ENCODE data around the gene DNM3.

Gene DNM3

GRCh38 chr1:172004671-172005070 is 163.4 kb downstream of the DNM3 start (continued):
- no peak for TF ChIP-seq CSRNP3 (CRISPR knock-in tag; IDR thresholded peaks at IDR 0.05)
- no peak for TF ChIP-seq SNAI2 (CRISPR knock-in tag; IDR thresholded peaks at IDR 0.05)
- TF ChIP-seq CREB5 (CRISPR knock-in tag; IDR thresholded peaks at IDR 0.05; ENCODE audit: low read depth) = no peak
- no peak for TF ChIP-seq ZNF565 (CRISPR knock-in tag; conservative IDR thresholded peaks at IDR 0.05; ENCODE audit: low read depth)
- TF ChIP-seq PPARA (CRISPR knock-in tag; IDR thresholded peaks at IDR 0.05; ENCODE audit: borderline replicate concordance) = no peak
- TF ChIP-seq ZFP3 (CRISPR knock-in tag; IDR thresholded peaks at IDR 0.05) = no peak
- TF ChIP-seq POU6F1 (CRISPR knock-in tag; IDR thresholded peaks at IDR 0.05; ENCODE audit: borderline replicate concordance, low read depth) = no peak
- no peak for TF ChIP-seq ARNTL (CRISPR knock-in tag; IDR thresholded peaks at IDR 0.05; ENCODE audit: borderline replicate concordance, low read depth)
- TF ChIP-seq ZC3H10 (CRISPR knock-in tag; IDR thresholded peaks at IDR 0.05) = no peak

GRCh38 chr1:172005856-172006255 is 164.6 kb downstream of the DNM3 start:
- no peak for TF ChIP-seq ZNF565 (CRISPR knock-in tag; conservative IDR thresholded peaks at IDR 0.05; ENCODE audit: low read depth)
- no peak for TF ChIP-seq ESRRG (CRISPR knock-in tag; IDR thresholded peaks at IDR 0.05)
- no peak for TF ChIP-seq GLIS3 (CRISPR knock-in tag; IDR thresholded peaks at IDR 0.05)
- TF ChIP-seq ISL1 (CRISPR knock-in tag; IDR thresholded peaks at IDR 0.05) = no peak
- TF ChIP-seq POU6F1 (CRISPR knock-in tag; IDR thresholded peaks at IDR 0.05; ENCODE audit: borderline replicate concordance, low read depth) = no peak
- TF ChIP-seq ARNTL (CRISPR knock-in tag; IDR thresholded peaks at IDR 0.05; ENCODE audit: borderline replicate concordance, low read depth) = no peak
- no peak for TF ChIP-seq ZNF70 (CRISPR knock-in tag; IDR thresholded peaks at IDR 0.05)
- TF ChIP-seq ZNF8 (CRISPR knock-in tag; IDR thresholded peaks at IDR 0.05) = no peak
- no peak for TF ChIP-seq PATZ1 (CRISPR knock-in tag; IDR thresholded peaks at IDR 0.05; ENCODE audit: borderline replicate concordance)
- TF ChIP-seq TOX (CRISPR knock-in tag; IDR thresholded peaks at IDR 0.05; ENCODE audit: borderline replicate concordance) = no peak
- no peak for TF ChIP-seq TSHZ2 (CRISPR knock-in tag; IDR thresholded peaks at IDR 0.05)
- TF ChIP-seq OSR1 (CRISPR knock-in tag; IDR thresholded peaks at IDR 0.05) = no peak
- no peak for TF ChIP-seq ZFP30 (CRISPR knock-in tag; IDR thresholded peaks at IDR 0.05)
- no peak for TF ChIP-seq PPARA (CRISPR knock-in tag; IDR thresholded peaks at IDR 0.05; ENCODE audit: borderline replicate concordance)
- TF ChIP-seq TCF4 (CRISPR knock-in tag; IDR thresholded peaks at IDR 0.05; ENCODE audit: borderline replicate concordance) = no peak
- no peak for TF ChIP-seq ZFP3 (CRISPR knock-in tag; IDR thresholded peaks at IDR 0.05)
- TF ChIP-seq CSDC2 (CRISPR knock-in tag; IDR thresholded peaks at IDR 0.05) = no peak
- peak; percentile 61 for ATAC-seq

All from SK-N-SH treated with all-trans-retinoic acid at 6 μM for 48 hours (cell line).